ENCODE data around the gene TAF4.

Gene TAF4

GRCh38 chr20:62042025-62042820 lies 23.5 kb downstream of the TAF4 start:
- no peak for DNase-seq (ENCODE audit: low spot score)

DNA sequence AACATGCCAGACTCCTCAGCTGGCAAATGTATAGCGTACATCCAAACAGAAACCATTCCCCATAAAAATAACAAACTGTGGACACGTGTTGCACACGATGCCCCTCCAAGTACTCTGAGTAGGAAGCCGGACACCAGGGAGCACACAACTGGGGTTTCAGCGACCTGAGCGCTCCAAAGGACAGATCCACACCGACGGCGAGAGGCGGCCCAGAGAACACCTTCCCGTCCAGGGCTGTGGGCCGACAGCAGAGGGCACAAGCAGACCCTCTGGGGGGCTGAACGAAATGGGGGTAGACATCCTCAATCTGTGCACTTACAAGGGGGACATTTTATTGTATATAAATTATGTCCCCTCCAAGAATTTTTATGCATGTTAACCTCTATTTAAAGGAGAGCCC lies 24.7 kb downstream of the TAF4 start:
- DNase-seq (ENCODE audit: low spot score) = no peak

DNA sequence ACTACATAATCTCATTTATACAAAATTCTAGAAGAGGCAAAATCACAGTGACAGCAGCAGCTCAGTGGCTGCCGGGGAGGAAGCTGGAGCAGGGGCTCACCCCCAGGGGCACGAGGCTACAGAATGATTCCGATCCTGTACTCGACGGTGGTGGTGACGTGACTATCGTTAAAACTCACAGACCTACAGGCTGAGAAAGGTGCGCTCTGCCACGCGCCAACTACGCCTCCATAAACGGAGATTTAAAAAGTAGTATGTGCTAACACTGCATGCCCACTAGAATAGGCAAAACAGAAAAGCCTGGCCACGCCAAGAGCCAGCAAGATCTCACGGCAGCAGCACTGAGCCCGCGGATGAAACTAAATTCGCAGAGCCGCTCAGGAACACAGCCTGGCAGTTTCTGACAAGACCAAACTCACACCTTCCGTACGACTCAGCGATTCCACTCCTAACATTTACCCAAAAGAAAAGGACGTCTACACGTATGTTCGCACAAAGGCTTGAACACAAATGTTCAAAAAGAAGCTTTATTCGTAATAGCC lies 25.2 kb downstream of the TAF4 start:
- no peak for DNase-seq (ENCODE audit: low spot score)

- no peak for DNase-seq (ENCODE audit: low spot score)
These were observed 25.9 kb downstream of the TAF4 start for GRCh38 chr20:62039738-62040137.

- DNase-seq (ENCODE audit: low spot score) = no peak
These were observed 32.9 kb downstream of the TAF4 start for GRCh38 chr20:62032609-62033368.

GRCh38 chr20:62031462-62032092 lies 34.1 kb downstream of the TAF4 start:
- no peak for DNase-seq (ENCODE audit: low spot score)

DNA sequence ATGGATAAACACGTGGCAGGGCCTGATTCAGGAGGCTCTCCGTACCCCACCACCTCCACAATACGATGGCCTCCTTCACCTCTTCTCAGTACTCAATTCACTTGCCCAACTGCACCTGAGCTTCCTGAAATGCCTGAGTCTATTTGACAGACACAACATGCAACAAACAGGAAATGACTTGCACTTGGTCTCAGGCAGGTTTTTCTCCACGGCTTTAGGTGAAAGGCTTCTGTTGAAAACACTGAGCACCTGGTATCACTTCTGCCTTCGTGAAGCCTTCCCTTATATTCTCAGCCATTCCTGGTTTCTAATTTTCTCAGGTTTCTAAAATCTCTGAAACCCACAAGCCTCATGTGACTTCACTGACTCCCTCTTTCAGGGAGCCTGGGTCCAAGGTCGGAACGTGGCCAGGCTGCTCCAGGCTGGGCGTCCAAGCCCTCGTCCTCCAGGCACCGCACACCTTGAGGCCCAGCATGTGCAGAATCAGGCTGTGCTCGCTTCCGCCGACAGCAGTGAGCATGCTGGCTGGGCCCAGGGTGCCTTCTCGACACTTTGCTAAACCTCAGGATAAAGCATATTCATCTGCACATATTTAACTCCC lies 34.7 kb downstream of the TAF4 start:
- no peak for DNase-seq (ENCODE audit: low spot score)

DNA sequence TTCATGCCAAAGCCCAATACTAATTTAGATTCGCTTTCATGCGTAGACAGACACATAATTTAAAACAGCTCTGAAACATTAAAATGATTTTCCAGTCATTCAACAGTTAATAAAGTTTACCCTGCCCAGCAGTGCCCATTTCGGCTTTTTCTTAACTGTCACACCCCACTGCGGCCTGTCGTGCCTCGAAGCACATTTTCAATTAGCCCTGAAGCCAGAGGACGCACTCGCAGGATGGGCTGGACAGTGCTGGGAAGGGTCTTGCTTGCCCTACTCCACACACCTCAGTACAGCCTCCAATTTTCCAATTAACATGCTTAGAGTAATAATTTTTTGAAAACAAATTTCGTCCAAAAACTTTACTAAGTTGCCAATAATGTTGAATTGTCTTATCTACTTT lies 35.3 kb downstream of the TAF4 start:
- no peak for DNase-seq (ENCODE audit: low spot score)

DNA sequence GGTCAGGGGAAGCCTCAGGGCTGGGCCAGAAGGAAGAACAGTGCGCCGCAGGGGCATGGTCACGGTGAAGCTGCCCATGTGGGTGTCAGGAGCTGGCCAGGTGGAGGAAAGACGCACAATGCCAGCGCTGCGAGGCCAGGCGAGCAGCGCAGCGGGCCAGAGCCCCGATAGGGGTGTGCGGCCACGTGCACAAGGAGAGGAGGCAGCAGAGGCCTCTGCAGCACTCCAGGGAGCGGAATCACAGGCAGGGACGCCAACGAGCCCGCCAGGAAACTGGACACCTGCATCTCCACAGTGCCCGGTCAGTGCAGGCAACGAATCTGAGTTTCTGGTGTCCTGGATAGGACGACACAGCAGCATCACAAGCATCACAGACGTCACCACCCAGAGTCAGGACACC lies 35.7 kb downstream of the TAF4 start:
- DNase-seq (ENCODE audit: low spot score) = no peak

DNA sequence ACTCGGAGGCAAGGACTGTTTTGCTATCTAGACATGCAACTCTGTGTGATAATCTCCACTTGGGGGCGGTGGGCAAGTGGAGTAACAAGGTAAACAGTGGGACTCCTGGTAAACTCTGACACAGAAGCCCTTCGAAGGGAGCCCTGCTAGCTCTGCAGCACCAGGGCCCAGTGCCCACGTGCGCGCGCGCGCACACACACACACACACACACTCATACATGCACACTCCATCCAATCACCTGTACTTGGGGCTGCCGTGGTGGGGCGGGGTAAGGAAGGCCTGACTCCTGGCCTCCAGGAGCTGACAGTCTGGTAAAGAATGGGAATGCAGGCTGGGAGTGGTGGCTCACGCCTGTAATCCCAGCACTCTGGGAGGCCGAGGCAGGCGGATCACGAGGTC lies 36.4 kb downstream of the TAF4 start:
- DNase-seq (ENCODE audit: low spot score) = no peak

DNA sequence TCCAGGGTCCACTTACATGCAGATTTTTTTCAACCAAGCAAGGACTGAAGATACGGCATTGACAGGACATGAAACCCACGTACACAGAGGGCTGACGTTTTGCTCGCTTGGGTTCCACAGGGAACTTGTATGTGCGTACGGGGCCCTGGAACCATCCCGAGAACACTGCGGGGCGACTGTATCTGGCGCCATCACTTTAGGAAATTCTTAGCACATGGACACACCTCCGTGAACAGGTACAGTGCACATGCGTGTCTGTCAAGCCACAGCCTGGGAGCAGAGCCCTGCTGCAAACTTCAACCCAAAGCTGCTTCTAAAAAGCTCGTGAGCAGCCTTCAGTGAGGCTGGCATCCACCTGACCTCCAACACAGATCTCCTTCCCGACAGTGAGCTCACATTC lies 37.3 kb downstream of the TAF4 start:
- no peak for DNase-seq (ENCODE audit: low spot score)

GRCh38 chr20:62027698-62028321 lies 37.9 kb downstream of the TAF4 start:
- DNase-seq (ENCODE audit: low spot score) = no peak

DNA sequence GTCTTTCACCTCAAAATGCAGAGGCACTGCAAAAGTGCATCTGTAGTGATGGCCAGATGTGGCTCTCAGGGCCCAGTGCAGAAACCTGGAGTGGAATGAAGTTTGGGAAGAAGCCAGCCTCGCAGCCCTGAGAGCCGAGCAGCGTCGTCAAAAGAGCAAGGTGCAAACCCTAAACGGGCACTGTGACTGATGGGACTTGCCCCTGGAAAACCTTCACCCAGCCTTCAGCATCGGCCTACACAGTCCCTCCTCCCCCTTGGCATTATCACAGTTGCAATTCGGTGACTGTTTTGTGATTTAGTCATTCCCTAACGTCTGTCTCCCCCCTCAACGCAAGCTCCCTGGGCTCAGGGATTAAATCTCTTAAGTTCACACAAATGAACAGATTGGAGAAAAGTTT lies 38.6 kb downstream of the TAF4 start:
- no peak for DNase-seq (ENCODE audit: low spot score)

DNA sequence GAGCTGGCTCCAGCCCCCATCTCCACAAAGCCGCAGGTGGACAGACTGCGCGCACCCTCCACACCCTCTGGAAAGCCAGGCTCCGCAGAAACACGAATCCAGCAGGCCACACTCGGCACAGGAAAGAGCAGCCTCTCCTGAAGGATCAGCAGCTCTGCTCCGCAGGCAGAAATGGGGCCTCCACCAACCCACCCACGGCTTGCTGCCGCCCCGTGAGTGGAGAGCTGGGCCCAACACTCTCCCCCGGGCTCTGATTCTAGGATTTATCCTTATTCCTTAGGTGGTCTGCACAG lies 39.2 kb downstream of the TAF4 start:
- DNase-seq (ENCODE audit: low spot score) = no peak

- DNase-seq (ENCODE audit: low spot score) = peak; percentile 55
These were observed 39.7 kb downstream of the TAF4 start for GRCh38 chr20:62025832-62026563.

DNA sequence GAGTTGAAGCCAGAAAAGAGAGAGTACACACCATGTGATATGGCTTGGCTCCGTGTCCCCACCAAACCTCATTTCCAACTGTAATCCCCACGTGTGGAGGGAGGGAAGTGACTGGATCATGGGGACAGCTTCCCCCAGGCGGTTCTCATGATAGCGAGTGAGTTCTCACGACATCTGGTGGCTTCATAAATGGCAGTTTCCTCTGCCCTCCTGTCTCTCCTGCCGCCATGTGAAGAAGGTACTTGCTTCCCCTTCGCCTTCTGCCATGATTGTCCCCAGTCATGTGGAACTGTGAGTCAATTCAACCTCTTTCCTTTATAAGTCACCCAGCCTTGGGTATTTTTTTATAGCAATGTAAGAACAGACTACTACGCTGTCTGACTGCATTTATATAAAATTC lies 40.3 kb downstream of the TAF4 start:
- DNase-seq (ENCODE audit: low spot score) = no peak

DNA sequence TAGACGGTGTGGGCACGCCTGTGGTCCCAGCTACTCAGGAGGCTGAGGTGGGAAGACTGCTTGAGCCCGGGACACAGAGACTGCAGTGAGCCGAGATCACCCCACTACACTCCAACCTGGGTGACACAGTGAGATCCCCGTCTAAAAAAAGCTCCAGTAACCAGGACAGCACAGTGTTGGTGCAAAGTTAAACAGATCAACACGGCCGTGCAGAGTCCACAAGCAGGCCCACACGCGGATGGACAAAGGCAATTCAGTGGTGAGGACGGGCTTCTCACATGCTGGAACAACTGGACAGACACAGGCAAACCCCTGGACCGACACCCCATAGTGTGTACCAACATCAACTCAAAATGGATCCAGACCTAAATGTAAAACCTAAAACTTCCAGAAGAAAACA lies 41.7 kb downstream of the TAF4 start:
- DNase-seq (ENCODE audit: low spot score) = no peak

- DNase-seq (ENCODE audit: low spot score) = no peak
These were observed 43.0 kb downstream of the TAF4 start for GRCh38 chr20:62022575-62023139.

DNA sequence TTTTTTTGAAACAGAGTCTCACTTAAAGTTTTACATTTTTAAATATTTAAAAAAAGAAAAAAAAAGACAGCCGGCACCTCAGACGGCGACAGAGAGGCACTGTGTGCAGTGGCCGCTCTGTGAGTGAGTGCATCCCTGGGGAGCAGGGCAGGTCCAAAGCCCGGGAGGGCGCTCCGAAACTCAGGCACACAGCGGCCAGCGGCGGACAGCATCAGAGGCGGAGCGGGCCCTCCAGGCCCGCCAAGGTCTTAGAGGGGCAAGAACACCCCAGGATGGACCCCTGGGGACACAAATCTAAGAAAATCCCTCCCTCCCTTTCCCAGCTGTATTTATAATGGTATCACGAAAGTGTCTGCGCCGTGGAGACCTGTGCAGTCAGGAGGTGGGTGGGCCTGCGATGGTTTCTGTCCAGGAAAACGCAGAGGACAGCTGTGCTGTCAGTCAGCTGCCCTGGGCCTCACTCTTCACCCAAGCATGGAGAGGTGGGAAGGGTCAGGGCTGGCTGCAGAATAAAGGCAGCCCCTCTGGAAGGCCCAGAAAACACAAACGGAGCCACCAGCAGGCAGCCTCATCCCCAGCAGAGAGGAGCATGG lies 43.8 kb downstream of the TAF4 start:
- DNase-seq (ENCODE audit: low spot score) = no peak

- no peak for DNase-seq (ENCODE audit: low spot score)
These were observed 44.6 kb downstream of the TAF4 start for GRCh38 chr20:62020935-62021701.

Data from kidney capillary endothelial cell (primary cell).